HAP-1 (cell line): Measurements from ENCODE around the gene OPRM1.
"Not testable (repeated sequence)": the region's sequence is repeated elsewhere in the genome, so short reads cannot be mapped to it uniquely, and the experiment has no call there.

Experiments used
- DNase-seq, 2 experiments: peaks; one replicate each; pipeline ENCODE4 v3.0.0-alpha.2; 2016 to 2020; ENCODE audit warnings: low spot score in 2 of 2
- H3K27me3 ChIP-seq: fragments of 250-450 bp; sonication (Bioruptor Pico); 2 replicates; pipeline ENCODE4 v1.5.1; 2020; ENCODE audit warnings: low read depth, mild to moderate bottlenecking, moderate library complexity
- H3K36me3 ChIP-seq: fragments of 250-450 bp; sonication (Bioruptor Pico); replicated peaks from 2 replicates; pipeline ENCODE4 v1.5.1; 2020; ENCODE audit warnings: mild to moderate bottlenecking
- H3K4me1 ChIP-seq: fragments of 250-450 bp; sonication (Bioruptor Pico); 2 replicates; pipeline ENCODE4 v1.5.1; 2020; ENCODE audit warnings: mild to moderate bottlenecking
- H3K4me3 ChIP-seq: fragments of 250-450 bp; sonication (Bioruptor Pico); 2 replicates; pipeline ENCODE4 v1.5.1; 2020; ENCODE audit warnings: mild to moderate bottlenecking, moderate library complexity
- H3K9me3 ChIP-seq: fragments of 250-450 bp; sonication (Bioruptor Pico); 2 replicates; pipeline ENCODE4 v1.5.1; 2020; ENCODE audit warnings: mild to moderate bottlenecking, moderate library complexity
- in situ Hi-C: fragments of 300-500 bp; cut with MboI; formaldehyde crosslinking; loops from 3 replicates; pipeline ENCODE4 v1.14.3; 2020; ENCODE audit warnings: low sequenced_read_pairs, inconsistent platforms, mixed read lengths

OPRM1 gene

DNA sequence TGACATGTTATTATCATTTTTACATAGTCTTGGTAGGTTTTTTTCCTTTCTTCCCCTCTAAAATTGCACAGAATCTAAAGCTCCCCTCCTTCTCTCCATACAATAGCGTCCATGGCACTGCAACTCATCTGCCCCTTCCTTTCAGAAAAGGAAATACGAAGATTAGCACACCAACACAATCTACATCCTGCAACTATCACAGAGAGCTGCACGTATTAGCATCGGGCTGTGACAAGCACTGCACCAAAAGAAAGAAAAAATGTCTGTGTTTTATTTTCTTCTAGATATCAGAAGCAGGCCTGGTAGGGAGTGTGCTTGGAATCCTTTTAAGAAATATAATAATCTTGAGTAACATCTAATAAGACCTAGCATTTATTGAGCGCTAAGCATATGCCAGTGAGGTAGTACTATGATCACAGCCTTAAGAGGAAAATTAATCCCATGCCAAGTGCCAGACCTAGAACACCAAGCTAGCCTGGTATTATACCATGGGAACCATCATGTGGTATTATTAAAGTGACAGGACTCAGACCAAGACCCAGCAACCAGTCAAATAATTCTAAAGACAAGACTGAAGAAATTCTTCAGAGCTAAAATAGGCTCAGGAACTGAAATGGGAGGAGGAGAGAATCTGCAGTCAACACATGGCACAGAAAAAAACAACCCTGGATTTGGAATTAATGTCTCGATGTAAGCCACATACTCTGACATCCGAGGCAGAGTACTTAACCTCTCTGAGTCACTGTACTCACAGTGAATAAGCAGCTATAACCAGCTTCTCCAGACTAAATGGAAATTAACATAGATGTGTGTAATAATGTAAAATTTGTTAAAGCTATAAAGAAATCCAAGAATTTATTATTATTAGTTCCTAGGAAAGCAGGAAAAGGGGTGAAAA lies 193.2 kb downstream of the OPRM1 start:
- Histone ChIP-seq H3K27me3 (no peaks in the 10 kb centered on the region), H3K4me1 (0 out of 2 replicates have a peak, but pooled peaks cover 2% of the 10 kb centered on the region), H3K4me3 (no peak overlapping the region), H3K9me3 (no peaks in the 10 kb centered on the region), H3K36me3 (no peaks in the 10 kb centered on the region)
- in situ Hi-C loops, result no loop called here
- no peak for DNase-seq

DNA sequence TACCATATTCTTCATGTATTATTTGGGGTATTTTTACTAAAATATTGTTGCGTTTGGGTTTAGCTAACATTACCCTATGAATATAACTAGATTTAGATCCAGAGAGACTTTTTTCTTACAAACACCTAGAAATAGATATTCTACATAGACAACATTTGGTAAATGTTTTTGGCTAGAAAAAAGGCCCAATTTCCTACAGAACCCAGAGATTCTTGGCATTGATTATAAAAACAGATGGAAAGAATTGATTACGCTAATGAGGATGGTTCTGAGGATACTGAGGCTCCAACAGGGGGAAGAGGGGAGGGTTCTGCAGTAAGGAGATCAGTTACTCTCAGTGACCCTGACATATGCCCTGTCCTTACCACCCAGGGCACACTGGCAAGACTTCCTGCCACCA lies 194.3 kb downstream of the OPRM1 start:
- no peaks in the 10 kb centered on the region for H3K27me3 ChIP-seq
- H3K36me3 ChIP-seq, result no peaks in the 10 kb centered on the region
- in situ Hi-C loops, result no loop called here
- no peak for DNase-seq
- H3K4me3 ChIP-seq, result no peak overlapping the region
- H3K4me1 ChIP-seq, result 0 out of 2 replicates have a peak, but pooled peaks cover 2% of the 10 kb centered on the region
- no peaks in the 10 kb centered on the region for H3K9me3 ChIP-seq

DNA sequence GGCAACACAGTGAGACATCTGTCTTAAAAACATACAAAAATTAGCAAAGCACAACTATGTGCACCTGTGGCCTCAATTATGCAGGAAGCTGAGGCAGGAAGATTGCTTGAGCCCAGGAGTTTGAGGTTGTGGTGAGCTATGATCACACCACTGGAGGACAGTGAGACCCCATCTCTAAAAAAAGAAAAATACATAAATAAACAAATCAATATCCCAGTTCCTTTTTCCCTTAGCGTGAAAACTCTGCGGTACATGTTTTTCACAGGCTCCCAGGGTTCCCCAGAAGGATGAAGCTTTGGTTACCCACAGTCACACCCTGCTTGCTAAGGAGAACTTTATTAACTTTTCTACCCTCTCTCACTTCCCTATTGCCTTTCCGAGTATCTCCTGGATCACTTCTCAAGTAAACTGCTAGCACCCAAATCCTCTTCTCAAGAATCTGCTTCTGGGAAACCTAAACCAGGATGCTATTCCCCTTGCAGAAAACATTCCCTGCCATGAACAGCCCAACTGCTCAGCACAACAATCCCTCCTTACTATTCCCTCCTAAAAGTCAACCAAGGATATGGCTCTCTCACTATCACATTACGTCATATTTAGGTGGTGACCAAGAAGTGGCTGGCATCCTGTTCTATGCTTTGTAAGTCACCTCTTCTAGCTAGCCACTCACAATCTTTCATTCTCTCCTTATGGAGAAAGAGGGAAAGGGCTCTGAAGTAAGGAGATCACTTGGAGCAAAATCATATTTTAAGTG lies 195.2 kb downstream of the OPRM1 start:
- DNase-seq, result no peak
- no peak overlapping the region for H3K4me3 ChIP-seq
- in situ Hi-C loops, result no loop called here
- no peaks in the 10 kb centered on the region for H3K36me3 ChIP-seq
- 0 out of 2 replicates have a peak, but pooled peaks cover 2% of the 10 kb centered on the region for H3K4me1 ChIP-seq
- H3K9me3 ChIP-seq, result no peaks in the 10 kb centered on the region
- no peaks in the 10 kb centered on the region for H3K27me3 ChIP-seq

DNA sequence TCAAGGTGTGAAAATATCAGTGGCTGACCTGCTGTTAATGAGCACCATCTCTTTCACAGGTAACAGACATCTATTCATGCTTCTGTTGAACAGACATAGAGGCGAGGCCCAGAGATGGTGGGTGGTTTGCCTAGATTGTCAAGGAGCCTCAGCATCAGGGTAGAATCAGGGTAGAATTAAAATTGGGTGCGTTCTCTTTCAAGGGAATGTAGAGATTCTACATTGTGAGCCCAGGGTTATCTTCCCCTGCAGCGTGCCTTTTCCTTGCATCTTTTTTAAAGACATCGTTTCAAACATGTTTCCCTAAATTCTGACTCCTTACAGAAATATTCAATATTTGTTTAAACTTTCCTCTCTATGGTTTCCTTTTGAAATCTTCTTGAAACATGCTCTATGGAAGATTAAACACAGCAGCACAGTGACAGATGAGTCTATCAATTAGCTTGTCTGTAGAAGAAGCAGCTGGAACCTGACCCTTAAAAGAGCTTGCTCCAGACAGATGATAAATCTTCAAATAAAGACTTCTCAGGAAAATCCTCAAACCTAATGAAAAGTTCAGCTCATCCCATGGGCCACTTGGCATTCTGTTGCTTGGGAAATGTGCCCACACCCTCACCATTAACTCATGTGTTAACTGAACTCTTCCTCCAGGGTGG lies 197.7 kb downstream of the OPRM1 start:
- in situ Hi-C loops, result no loop called here
- no peaks in the 10 kb centered on the region for H3K36me3 ChIP-seq
- H3K27me3 ChIP-seq, result no peaks in the 10 kb centered on the region

GRCh38 chr6:154238831-154239230 lies 199.8 kb downstream of the OPRM1 start:
- Histone ChIP-seq H3K27me3 (no peaks in the 10 kb centered on the region), H3K36me3 (no peaks in the 10 kb centered on the region), H3K4me3 (no peak overlapping the region), H3K9me3 (no peaks in the 10 kb centered on the region), H3K4me1 (no peaks in the 10 kb centered on the region)
- in situ Hi-C loops, result no loop called here
- no peak for DNase-seq

More for the DNA sequence above, 197.7 kb downstream of the OPRM1 start:
- no peak for DNase-seq
- H3K4me3 ChIP-seq, result no peak overlapping the region
- H3K4me1 ChIP-seq, result no peaks in the 10 kb centered on the region
- no peaks in the 10 kb centered on the region for H3K9me3 ChIP-seq

DNA sequence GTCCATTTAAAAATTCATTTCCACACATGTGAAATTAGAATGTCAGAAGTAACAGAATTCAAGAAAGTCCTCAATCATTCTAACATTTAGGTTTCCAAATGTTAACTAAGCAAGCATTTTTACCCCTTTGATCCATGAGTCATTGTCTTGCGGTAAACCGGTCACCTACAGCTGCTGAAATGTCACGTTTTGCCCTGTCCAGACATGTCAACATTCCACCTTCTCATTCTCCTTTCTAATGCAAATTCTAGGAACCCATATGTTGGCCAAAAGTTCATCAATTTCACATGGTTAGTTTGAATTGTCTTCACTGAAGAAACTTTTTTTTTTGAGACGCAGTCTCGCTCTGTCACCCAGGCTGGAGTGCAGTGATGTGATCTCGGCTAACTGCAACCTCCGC lies 200.4 kb downstream of the OPRM1 start:
- no peaks in the 10 kb centered on the region for H3K36me3 ChIP-seq
- H3K4me3 ChIP-seq, result no peak overlapping the region
- H3K4me1 ChIP-seq, result no peaks in the 10 kb centered on the region
- H3K9me3 ChIP-seq, result no peaks in the 10 kb centered on the region
- in situ Hi-C loops, result no loop called here
- H3K27me3 ChIP-seq, result no peaks in the 10 kb centered on the region
- DNase-seq, result no peak

DNA sequence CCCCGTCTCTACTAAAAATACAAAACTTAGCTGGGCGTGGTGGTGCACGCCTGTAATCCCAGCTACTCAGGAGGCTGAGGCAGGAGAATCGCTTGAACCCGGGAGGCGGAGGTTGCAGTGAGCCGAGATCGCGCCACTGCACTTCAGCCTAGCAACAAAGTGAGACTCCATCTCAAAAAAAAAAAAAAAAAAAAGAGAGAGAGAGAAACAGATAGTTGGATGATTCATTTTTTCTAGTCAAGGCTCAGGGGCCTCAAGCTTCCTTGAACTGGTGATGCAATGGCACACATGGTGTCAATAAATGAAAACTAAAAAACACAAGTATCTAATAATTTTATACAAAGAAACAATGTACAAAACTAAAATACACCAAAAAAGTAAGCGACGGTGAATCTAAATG lies 202.0 kb downstream of the OPRM1 start:
- DNase-seq, H3K4me3 ChIP-seq, H3K9me3 ChIP-seq, H3K36me3 ChIP-seq, in situ Hi-C loops, H3K4me1 ChIP-seq, H3K27me3 ChIP-seq: not testable (repeated sequence)

DNA sequence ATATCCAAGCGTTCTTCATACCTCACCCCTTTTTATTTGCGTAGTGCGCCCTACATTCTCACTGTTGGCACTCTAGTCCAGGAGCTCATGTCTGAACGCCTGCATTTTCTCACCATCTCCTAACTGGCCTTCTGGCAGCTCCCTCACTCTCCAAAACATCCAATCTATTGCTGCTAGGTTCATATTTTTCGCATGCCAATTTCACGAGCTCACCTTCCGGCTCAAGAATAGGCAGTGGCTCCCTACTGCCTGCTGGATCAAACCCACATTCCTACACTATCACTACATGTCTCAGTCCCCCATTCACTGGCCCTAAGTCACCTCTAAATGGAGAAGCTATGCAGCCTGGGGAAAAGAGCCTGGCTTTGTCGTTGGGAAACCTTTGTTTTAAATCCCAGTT lies 202.5 kb downstream of the OPRM1 start:
- Histone ChIP-seq H3K4me3 (no peak overlapping the region), H3K36me3 (no peaks in the 10 kb centered on the region), H3K4me1 (peaks cover 4% of the 10 kb centered on the region), H3K9me3 (no peaks in the 10 kb centered on the region), H3K27me3 (no peaks in the 10 kb centered on the region)
- DNase-seq, result no peak
- in situ Hi-C loops, result no loop called here

DNA sequence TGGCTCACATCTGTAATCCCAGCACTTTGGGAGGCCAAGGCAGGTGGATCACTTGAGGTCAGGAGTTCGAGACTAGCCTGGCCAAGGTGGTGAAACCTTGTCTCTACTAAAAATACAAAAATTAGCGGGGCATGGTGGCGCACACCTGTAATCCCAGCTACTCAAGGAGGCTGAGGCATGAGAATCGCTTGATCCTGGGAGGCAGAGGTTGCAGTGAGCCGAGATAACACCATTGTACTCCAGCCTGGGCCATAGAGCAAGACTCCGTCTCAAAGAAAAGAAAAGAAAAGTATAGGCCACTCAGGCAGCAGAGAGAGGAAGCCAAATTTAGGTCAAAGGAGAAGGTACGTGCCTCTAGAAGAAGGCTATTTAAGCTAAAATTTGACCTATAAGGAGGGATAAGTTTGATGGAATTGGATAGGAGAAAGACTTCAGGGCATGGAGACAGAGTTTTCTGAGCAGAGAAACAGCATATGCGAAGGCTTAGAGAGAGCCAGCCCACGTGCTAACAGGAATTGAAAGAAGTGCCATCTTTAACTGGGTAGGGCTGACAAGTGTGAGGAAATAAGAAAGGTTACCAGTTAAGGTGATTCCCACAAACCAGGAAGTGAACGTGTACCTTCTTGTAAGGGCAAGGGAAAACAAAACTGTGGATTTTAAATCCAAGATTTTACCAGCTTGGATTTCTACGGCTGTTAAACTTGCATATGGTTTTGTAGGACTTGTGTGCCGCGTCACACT lies 203.7 kb downstream of the OPRM1 start:
- Histone ChIP-seq H3K9me3 (no peaks in the 10 kb centered on the region), H3K36me3 (no peaks in the 10 kb centered on the region), H3K27me3 (no peaks in the 10 kb centered on the region), H3K4me3 (no peak overlapping the region), H3K4me1 (peaks cover 11% of the 10 kb centered on the region)
- in situ Hi-C loops, result no loop called here
- DNase-seq, result no peak

GRCh38 chr6:154243793-154244750 lies 205.0 kb downstream of the OPRM1 start:
- Histone ChIP-seq H3K36me3 (no peaks in the 10 kb centered on the region), H3K4me1 (peaks cover 13% of the 10 kb centered on the region), H3K9me3 (no peaks in the 10 kb centered on the region), H3K27me3 (no peaks in the 10 kb centered on the region), H3K4me3 (no peak overlapping the region)
- DNase-seq, result peak in 1 of 2 experiments; percentile 11
- in situ Hi-C loops, result no loop called here

DNA sequence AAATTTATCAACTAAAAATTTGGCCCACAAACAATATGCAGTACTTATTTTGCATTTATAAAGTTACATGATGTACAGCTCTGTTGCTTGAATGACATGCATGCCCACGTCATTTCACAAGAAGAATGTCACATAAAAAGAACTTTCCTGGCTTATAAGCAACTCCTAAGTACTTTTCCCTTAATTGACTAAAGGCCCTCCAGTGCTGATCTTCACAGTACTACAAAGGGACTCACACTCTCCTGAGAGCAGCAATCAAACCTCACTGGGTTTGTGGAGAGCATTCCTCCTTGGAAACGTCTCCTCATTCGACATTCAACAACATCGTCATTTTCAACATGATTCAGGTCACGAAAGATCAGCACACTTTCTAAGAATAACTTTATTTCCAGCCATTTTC lies 206.5 kb downstream of the OPRM1 start:
- Histone ChIP-seq H3K36me3 (no peaks in the 10 kb centered on the region), H3K4me3 (no peak overlapping the region), H3K9me3 (no peaks in the 10 kb centered on the region), H3K27me3 (no peaks in the 10 kb centered on the region), H3K4me1 (peaks cover 13% of the 10 kb centered on the region)
- in situ Hi-C loops, result no loop called here
- no peak for DNase-seq

GRCh38 chr6:154246723-154247118 lies 207.7 kb downstream of the OPRM1 start:
- H3K36me3 ChIP-seq, result no peaks in the 10 kb centered on the region
- H3K4me3 ChIP-seq, result peak overlapping the region; percentile 22
- H3K4me1 ChIP-seq, result peaks cover 13% of the 10 kb centered on the region
- in situ Hi-C loops, result no loop called here
- DNase-seq, result peak; percentile 13 to 17
- H3K27me3 ChIP-seq, result no peaks in the 10 kb centered on the region
- H3K9me3 ChIP-seq, result no peaks in the 10 kb centered on the region
